H9 (cell line): Measurements from ENCODE around the gene SF3B3. TPM values are rescaled to one million over a fixed set of nuclear protein-coding genes. Genes with fewer than 3 reads are reported as not detected.

Experiments
- DNase-seq: peaks from one replicate; pipeline ENCODE4 v3.0.0-alpha.2; 2017
- H2AFZ ChIP-seq: one replicate; pipeline ENCODE4 v1.6.1; 2013; ENCODE audit warnings: mild to moderate bottlenecking, low read length, control low read depth, moderate library complexity
- H2AK5ac ChIP-seq: 2 replicates; pipeline ENCODE4 v1.6.1; 2013; ENCODE audit warnings: low read length, control low read depth, mixed read lengths; ENCODE audit not compliant: insufficient read length
- H2BK120ac ChIP-seq: one replicate; pipeline ENCODE4 v1.6.1; 2013; ENCODE audit warnings: low read depth, mild to moderate bottlenecking, low read length, control low read depth, inconsistent platforms; ENCODE audit not compliant: poor library complexity, severe bottlenecking
- H2BK12ac ChIP-seq: 2 replicates; pipeline ENCODE4 v1.6.1; 2013; ENCODE audit warnings: low read length, control low read depth, mixed read lengths, low read depth; ENCODE audit not compliant: insufficient read length
- H2BK15ac ChIP-seq: 2 replicates; pipeline ENCODE4 v1.6.1; 2013; ENCODE audit warnings: low read depth, low read length, control low read depth
- H2BK20ac ChIP-seq: one replicate; pipeline ENCODE4 v1.6.1; 2013; ENCODE audit warnings: low read depth, mild to moderate bottlenecking, low read length, control low read depth, inconsistent platforms; ENCODE audit not compliant: poor library complexity, severe bottlenecking
- H2BK5ac ChIP-seq: 2 replicates; pipeline ENCODE4 v1.6.1; 2013; ENCODE audit warnings: low read length, control low read depth, mixed read lengths; ENCODE audit not compliant: insufficient read length
- H3K14ac ChIP-seq: 2 replicates; pipeline ENCODE4 v1.6.1; 2013; ENCODE audit warnings: low read length, control low read depth; ENCODE audit not compliant: insufficient read depth
- H3K18ac ChIP-seq: 2 replicates; pipeline ENCODE4 v1.6.1; 2013; ENCODE audit warnings: low read depth, mild to moderate bottlenecking, mixed read lengths, low read length, control low read depth; ENCODE audit not compliant: insufficient read length
- H3K23ac ChIP-seq: 2 replicates; pipeline ENCODE4 v1.6.1; 2013; ENCODE audit warnings: low read length, control low read depth, mixed read lengths, low read depth; ENCODE audit not compliant: insufficient read length
- H3K23me2 ChIP-seq: 2 replicates; pipeline ENCODE4 v1.6.1; 2013; ENCODE audit warnings: low read depth, mild to moderate bottlenecking, mixed read lengths, low read length, control low read depth; ENCODE audit not compliant: insufficient read length, poor library complexity, severe bottlenecking
- H3K27ac ChIP-seq: 2 replicates; pipeline ENCODE4 v1.5.1; 2013; ENCODE audit warnings: low read length, control low read depth, mixed read lengths, low read depth; ENCODE audit not compliant: insufficient read length
- H3K27me3 ChIP-seq: 2 replicates; pipeline ENCODE4 v1.6.1; 2013; ENCODE audit warnings: low read length, control low read depth, inconsistent platforms; ENCODE audit not compliant: insufficient read depth
- H3K4ac ChIP-seq: 2 replicates; pipeline ENCODE4 v1.6.1; 2013; ENCODE audit warnings: low read depth, mild to moderate bottlenecking, control low read depth, inconsistent platforms, low read length, moderate library complexity
- H3K4me1 ChIP-seq: 2 replicates; pipeline ENCODE4 v1.6.1; 2013; ENCODE audit warnings: low read length, control low read depth, inconsistent platforms; ENCODE audit not compliant: insufficient read depth
- H3K4me2 ChIP-seq: 2 replicates; pipeline ENCODE4 v1.6.1; 2013; ENCODE audit warnings: low read length, control low read depth, mixed read lengths; ENCODE audit not compliant: insufficient read length, insufficient read depth
- H3K56ac ChIP-seq: 2 replicates; pipeline ENCODE4 v1.6.1; 2013; ENCODE audit warnings: low read depth, mild to moderate bottlenecking, mixed read lengths, low read length, control low read depth; ENCODE audit not compliant: insufficient read length
- H3K79me1 ChIP-seq: 2 replicates; pipeline ENCODE4 v1.6.1; 2013; ENCODE audit warnings: low read depth, mild to moderate bottlenecking, moderate library complexity, low read length, control low read depth, inconsistent platforms; ENCODE audit not compliant: insufficient read depth, poor library complexity, severe bottlenecking
- H3K79me2 ChIP-seq: 2 replicates; pipeline ENCODE4 v1.6.1; 2013; ENCODE audit warnings: low read length, control low read depth, inconsistent platforms; ENCODE audit not compliant: insufficient read depth
- H3K9ac ChIP-seq: 2 replicates; pipeline ENCODE4 v1.6.1; 2013; ENCODE audit warnings: low read length, control low read depth, mixed read lengths; ENCODE audit not compliant: insufficient read length; ENCODE audit errors: extremely low read depth
- H3K9me3 ChIP-seq: one replicate; pipeline ENCODE4 v1.6.1; 2013; ENCODE audit warnings: low read depth, low read length, inconsistent platforms; ENCODE audit not compliant: control insufficient read depth
- H3T11ph ChIP-seq: one replicate; pipeline ENCODE4 v1.6.1; 2013; ENCODE audit warnings: mild to moderate bottlenecking, low read length, control low read depth, inconsistent platforms
- H4K20me1 ChIP-seq: one replicate; pipeline ENCODE4 v1.6.1; 2013; ENCODE audit not compliant: control insufficient read depth, insufficient read length, insufficient read depth
- H4K5ac ChIP-seq: 2 replicates; pipeline ENCODE4 v1.6.1; 2013; ENCODE audit warnings: low read depth, mild to moderate bottlenecking, mixed read lengths, low read length, control low read depth; ENCODE audit not compliant: insufficient read length
- H4K8ac ChIP-seq: replicated peaks from 2 replicates; pipeline ENCODE4 v1.6.1; 2013; ENCODE audit warnings: low read length, control low read depth, mixed read lengths, low read depth; ENCODE audit not compliant: insufficient read length
- H4K91ac ChIP-seq: 2 replicates; pipeline ENCODE4 v1.6.1; 2013; ENCODE audit warnings: low read depth, mild to moderate bottlenecking, moderate library complexity, mixed read lengths, low read length, control low read depth; ENCODE audit not compliant: insufficient read length
- H3K27ac Mint-ChIP-seq, 3 experiments: 2 replicates in 2 of 3; 3 replicates in 1 of 3; pipeline ENCODE4 v1.8.0; 2020 to 2021; ENCODE audit warnings: mixed read lengths in 3 of 3, mild to moderate bottlenecking in 1 of 3, moderate library complexity in 1 of 3
- H3K27me3 Mint-ChIP-seq: 2 replicates; pipeline ENCODE4 v1.8.0; 2021; ENCODE audit warnings: low read depth, mild to moderate bottlenecking, moderate library complexity, mixed read lengths
- H3K36me3 Mint-ChIP-seq, 3 experiments: 2 replicates in 2 of 3; 3 replicates in 1 of 3; pipeline ENCODE4 v1.8.0; 2020 to 2021; ENCODE audit warnings: low read depth in 3 of 3, mixed read lengths in 3 of 3; ENCODE audit not compliant: insufficient read depth in 1 of 3
- H3K4me1 Mint-ChIP-seq, 2 experiments: 2 replicates each; pipeline ENCODE4 v1.8.0; 2020; ENCODE audit warnings: mixed read lengths in 2 of 2
- H3K4me3 Mint-ChIP-seq, 2 experiments: 2 replicates in 1 of 2; 3 replicates in 1 of 2; pipeline ENCODE4 v1.8.0; 2020 to 2021; ENCODE audit warnings: mild to moderate bottlenecking in 2 of 2, mixed read lengths in 2 of 2, moderate library complexity in 1 of 2
- H3K9me3 Mint-ChIP-seq, 2 experiments: 2 replicates in 1 of 2; 3 replicates in 1 of 2; pipeline ENCODE4 v1.8.0; 2020; ENCODE audit warnings: mild to moderate bottlenecking in 2 of 2, mixed read lengths in 2 of 2, moderate library complexity in 1 of 2
- CTCF ChIP-seq: fragments of 200-600 bp; sonication (generic); conservative IDR thresholded peaks from 3 replicates; pipeline ENCODE4 v1.8.0; 2021; ENCODE audit warnings: antibody characterized with exemption, mild to moderate bottlenecking
- WGBS: extraction: QIAGEN DNeasy Blood & Tissue Kit; methylation state at CpG from one replicate; pipeline ENCODE4 v1.1.7; 2013; ENCODE audit warnings: missing lambda C conversion rate, low lambda C conversion rate, mixed read lengths; ENCODE audit not compliant: insufficient read length; ENCODE audit errors: extremely low coverage; 5-methylcytosine and 5-hydroxymethylcytosine counted together
- total RNA-seq: library from RNA; stranded (reverse); gene quantifications from 2 replicates; pipeline ENCODE4 v1.2.1, GENCODE V29; 2021

Gene SF3B3
- total RNA-seq, 1 experiment from 2014 or later: 493 TPM

DNA sequence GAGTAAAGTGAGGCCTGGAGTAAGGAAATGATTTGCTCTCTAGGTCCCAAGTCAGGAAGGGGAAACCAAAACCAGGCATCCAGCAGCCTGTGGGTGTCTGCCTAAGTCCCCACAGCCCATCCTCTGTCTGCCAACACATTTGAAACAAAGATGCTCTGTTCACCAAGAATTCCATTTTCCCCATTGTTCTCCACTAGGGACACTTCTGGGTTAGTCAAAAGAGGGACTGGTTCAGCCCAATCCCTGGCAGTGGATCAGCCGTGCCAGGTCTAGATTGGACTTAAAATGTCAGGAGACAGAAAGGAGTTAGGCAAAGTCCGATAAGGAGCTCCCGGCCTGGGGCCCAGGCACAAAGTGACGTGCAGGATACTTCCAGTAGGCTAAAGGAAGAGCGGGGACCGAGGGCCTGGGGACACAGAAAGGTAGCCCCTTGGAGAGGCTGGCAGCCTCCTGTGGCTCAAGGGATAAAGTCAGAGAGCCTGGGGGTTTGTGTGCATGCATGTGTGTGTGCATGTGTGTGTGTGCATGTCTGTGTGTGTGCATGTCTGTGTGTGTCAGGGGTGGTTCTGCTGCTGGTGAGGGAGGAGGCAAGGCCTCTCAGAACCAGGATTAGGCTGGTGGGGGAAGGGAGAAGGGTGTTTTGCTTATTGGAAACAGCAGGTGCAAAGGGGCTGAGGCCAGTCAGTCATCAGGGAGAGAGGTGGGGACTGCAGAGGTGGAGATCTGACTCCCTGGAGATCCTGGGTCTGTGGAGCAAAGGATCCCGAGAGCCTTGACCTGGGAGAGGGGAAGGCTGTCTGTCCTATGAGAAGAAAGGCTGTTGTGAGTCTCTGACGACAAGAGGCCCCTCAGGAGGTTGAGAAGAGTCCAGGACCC, 81.0 kb downstream of the SF3B3 start:
- DNase-seq: no peak
- 0 out of 3 replicates have a peak, but pooled peaks have one; percentile 17 for TF ChIP-seq CTCF
- H3K4me3 Mint-ChIP-seq: no peak overlapping the region

More for the DNA sequence above, 81.0 kb downstream of the SF3B3 start:
- Histone ChIP-seq H3K79me2 (no peaks in the 10 kb centered on the region; the same call in 1 of the 2 replicates), H3K4me2 (no peak overlapping the region), H3K4ac (no peak overlapping the region), H4K91ac (no peak overlapping the region), H3K27ac (no peak overlapping the region), H3K9ac (no peak overlapping the region), H4K20me1 (no peaks in the 10 kb centered on the region), H3K23ac (no peak overlapping the region), H2BK15ac (no peak overlapping the region), H3K9me3 (no peaks in the 10 kb centered on the region), H3T11ph (no peak overlapping the region), H2BK120ac (no peak overlapping the region), H2BK20ac (no peak overlapping the region), H3K27me3 (no peaks in the 10 kb centered on the region; the same call in 1 of the 2 replicates), H3K18ac (no peak overlapping the region), H3K4me1 (no peaks in the 10 kb centered on the region), H2BK12ac (no peak overlapping the region), H2AFZ (no peak overlapping the region), H3K23me2 (no peaks in the 10 kb centered on the region), H3K56ac (no peak overlapping the region), H2AK5ac (no peak overlapping the region), H3K14ac (no peak overlapping the region), H2BK5ac (no peak overlapping the region), H3K79me1 (no peaks in the 10 kb centered on the region), H4K5ac (no peak overlapping the region), H4K8ac (no peak overlapping the region)
- H3K27me3 Mint-ChIP-seq: peaks cover 19% of the 10 kb centered on the region
- H3K36me3 Mint-ChIP-seq: no peaks in the 10 kb centered on the region; a peak in 1 of 7 replicates
- 0 out of 7 replicates have a peak overlapping the region, but pooled peaks of 1 of the 3 experiments have one; percentile 33 for H3K27ac Mint-ChIP-seq
- no peaks in the 10 kb centered on the region for H3K9me3 Mint-ChIP-seq
- no CpG with 5 or more reads among the region's 8 CpGs for WGBS
- H3K4me1 Mint-ChIP-seq: peaks cover 4 to 6% of the 10 kb centered on the region in 2 experiments; a peak in 1 of 4 replicates
